Measurements from ENCODE around the gene C10orf62.

Gene C10orf62

GRCh38 chr10:97607095-97607636, 17.6 kb downstream of the C10orf62 start:
- Histone ChIP-seq H3K4me3 (replicated peaks; ENCODE audit: insufficient read depth, low read length) (no peak overlapping the region), H3K27me3 (ENCODE audit: insufficient read depth, poor library complexity, severe bottlenecking) (no peaks in the 10 kb centered on the region), H3K27ac (replicated peaks) (no peak overlapping the region)
- DNase-seq (ENCODE audit: low read depth in 1 of 2, low spot score in 1 of 2) = no peak
- TF ChIP-seq GABPA (IDR thresholded peaks at IDR 0.05; ENCODE audit: low read depth) = no peak
- TF ChIP-seq, protein P1, sequence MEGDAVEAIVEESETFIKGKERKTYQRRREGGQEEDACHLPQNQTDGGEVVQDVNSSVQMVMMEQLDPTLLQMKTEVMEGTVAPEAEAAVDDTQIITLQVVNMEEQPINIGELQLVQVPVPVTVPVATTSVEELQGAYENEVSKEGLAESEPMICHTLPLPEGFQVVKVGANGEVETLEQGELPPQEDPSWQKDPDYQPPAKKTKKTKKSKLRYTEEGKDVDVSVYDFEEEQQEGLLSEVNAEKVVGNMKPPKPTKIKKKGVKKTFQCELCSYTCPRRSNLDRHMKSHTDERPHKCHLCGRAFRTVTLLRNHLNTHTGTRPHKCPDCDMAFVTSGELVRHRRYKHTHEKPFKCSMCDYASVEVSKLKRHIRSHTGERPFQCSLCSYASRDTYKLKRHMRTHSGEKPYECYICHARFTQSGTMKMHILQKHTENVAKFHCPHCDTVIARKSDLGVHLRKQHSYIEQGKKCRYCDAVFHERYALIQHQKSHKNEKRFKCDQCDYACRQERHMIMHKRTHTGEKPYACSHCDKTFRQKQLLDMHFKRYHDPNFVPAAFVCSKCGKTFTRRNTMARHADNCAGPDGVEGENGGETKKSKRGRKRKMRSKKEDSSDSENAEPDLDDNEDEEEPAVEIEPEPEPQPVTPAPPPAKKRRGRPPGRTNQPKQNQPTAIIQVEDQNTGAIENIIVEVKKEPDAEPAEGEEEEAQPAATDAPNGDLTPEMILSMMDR (IDR thresholded peaks at IDR 0.05; ENCODE audit: insufficient read depth, low read length) = no peak
- no peak for TF ChIP-seq SPI1 (IDR thresholded peaks at IDR 0.05; ENCODE audit: borderline replicate concordance, low read depth)
- TF ChIP-seq POLR2AphosphoS5 (IDR thresholded peaks at IDR 0.05; ENCODE audit: low read depth) = no peak
- TF ChIP-seq, protein P2, sequence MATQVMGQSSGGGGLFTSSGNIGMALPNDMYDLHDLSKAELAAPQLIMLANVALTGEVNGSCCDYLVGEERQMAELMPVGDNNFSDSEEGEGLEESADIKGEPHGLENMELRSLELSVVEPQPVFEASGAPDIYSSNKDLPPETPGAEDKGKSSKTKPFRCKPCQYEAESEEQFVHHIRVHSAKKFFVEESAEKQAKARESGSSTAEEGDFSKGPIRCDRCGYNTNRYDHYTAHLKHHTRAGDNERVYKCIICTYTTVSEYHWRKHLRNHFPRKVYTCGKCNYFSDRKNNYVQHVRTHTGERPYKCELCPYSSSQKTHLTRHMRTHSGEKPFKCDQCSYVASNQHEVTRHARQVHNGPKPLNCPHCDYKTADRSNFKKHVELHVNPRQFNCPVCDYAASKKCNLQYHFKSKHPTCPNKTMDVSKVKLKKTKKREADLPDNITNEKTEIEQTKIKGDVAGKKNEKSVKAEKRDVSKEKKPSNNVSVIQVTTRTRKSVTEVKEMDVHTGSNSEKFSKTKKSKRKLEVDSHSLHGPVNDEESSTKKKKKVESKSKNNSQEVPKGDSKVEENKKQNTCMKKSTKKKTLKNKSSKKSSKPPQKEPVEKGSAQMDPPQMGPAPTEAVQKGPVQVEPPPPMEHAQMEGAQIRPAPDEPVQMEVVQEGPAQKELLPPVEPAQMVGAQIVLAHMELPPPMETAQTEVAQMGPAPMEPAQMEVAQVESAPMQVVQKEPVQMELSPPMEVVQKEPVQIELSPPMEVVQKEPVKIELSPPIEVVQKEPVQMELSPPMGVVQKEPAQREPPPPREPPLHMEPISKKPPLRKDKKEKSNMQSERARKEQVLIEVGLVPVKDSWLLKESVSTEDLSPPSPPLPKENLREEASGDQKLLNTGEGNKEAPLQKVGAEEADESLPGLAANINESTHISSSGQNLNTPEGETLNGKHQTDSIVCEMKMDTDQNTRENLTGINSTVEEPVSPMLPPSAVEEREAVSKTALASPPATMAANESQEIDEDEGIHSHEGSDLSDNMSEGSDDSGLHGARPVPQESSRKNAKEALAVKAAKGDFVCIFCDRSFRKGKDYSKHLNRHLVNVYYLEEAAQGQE (IDR thresholded peaks at IDR 0.05; ENCODE audit: insufficient replicate concordance, low read depth) = no peak

- DNase-seq (ENCODE audit: low read depth in 1 of 2, low spot score in 1 of 2) = no peak
- Histone ChIP-seq H3K27ac (replicated peaks) (no peak overlapping the region), H3K27me3 (ENCODE audit: insufficient read depth, poor library complexity, severe bottlenecking) (no peaks in the 10 kb centered on the region), H3K4me3 (replicated peaks; ENCODE audit: insufficient read depth, low read length) (no peak overlapping the region)
- TF ChIP-seq, protein P1 (IDR thresholded peaks at IDR 0.05; ENCODE audit: insufficient read depth, low read length) = no peak
- TF ChIP-seq GABPA (IDR thresholded peaks at IDR 0.05; ENCODE audit: low read depth) = no peak
- no peak for TF ChIP-seq SPI1 (IDR thresholded peaks at IDR 0.05; ENCODE audit: borderline replicate concordance, low read depth)
- TF ChIP-seq, protein P2 (IDR thresholded peaks at IDR 0.05; ENCODE audit: insufficient replicate concordance, low read depth) = no peak
- no peak for TF ChIP-seq POLR2AphosphoS5 (IDR thresholded peaks at IDR 0.05; ENCODE audit: low read depth)
Observed at GRCh38 chr10:97608991-97609561, 19.6 kb downstream of the C10orf62 start.

DNA sequence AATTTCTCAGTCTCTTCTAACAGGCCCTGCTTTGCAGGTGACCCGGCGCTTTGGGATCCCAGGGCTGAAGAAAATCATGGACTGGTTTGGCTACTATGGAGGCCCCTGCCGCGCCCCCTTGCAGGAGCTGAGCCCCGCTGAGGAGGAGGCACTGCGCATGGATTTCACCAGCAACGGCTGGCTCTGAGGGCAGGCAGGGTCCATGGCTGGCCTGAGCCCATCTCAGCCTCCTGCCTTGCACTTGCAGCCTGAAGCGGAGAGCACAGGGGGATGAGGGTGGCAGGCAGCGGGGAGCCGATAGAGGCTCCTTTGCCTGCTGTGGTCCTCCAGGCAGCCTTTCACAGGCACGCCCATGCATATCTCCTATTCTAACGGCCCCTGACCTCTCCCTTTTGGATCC, 22.0 kb downstream of the C10orf62 start:
- TF ChIP-seq POLR2AphosphoS5 (IDR thresholded peaks at IDR 0.05; ENCODE audit: low read depth) (no peak), SPI1 (IDR thresholded peaks at IDR 0.05; ENCODE audit: borderline replicate concordance, low read depth) (no peak), GABPA (IDR thresholded peaks at IDR 0.05; ENCODE audit: low read depth) (no peak)
- TF ChIP-seq, protein P2 (IDR thresholded peaks at IDR 0.05; ENCODE audit: insufficient replicate concordance, low read depth) = no peak
- TF ChIP-seq, protein P1 (IDR thresholded peaks at IDR 0.05; ENCODE audit: insufficient read depth, low read length) = no peak
- Histone ChIP-seq H3K27ac (replicated peaks) (no peak overlapping the region), H3K4me3 (replicated peaks; ENCODE audit: insufficient read depth, low read length) (no peak overlapping the region), H3K27me3 (ENCODE audit: insufficient read depth, poor library complexity, severe bottlenecking) (no peaks in the 10 kb centered on the region)
- no peak for DNase-seq (ENCODE audit: low read depth in 1 of 2, low spot score in 1 of 2)
